B cell (primary cell): Measurements from ENCODE around the gene UBE2O. TPM values are rescaled to one million over a fixed set of nuclear protein-coding genes. Genes with fewer than 3 reads are reported as not detected.

Source experiments
- ATAC-seq: fragments of 200-7000 bp; cut with Tn5 transposase; one replicate; pipeline ENCODE4 v1.10.0; 2021; ENCODE audit warnings: low read depth, mild to moderate bottlenecking, moderate number of reproducible peaks, moderate library complexity
- CTCF ChIA-PET: fragments of 350-600 bp; sonication (Branson Sonifier 250); formaldehyde crosslinking; loops from one replicate; lab custom pipeline; 2021; ENCODE audit warnings: antibody characterized with exemption, inconsistent platforms; lab: Charles Lee
- POLR2A ChIA-PET: fragments of 350-600 bp; sonication (Branson Sonifier 250); formaldehyde crosslinking; loops from one replicate; lab custom pipeline; 2021; ENCODE audit warnings: antibody characterized with exemption; lab: Charles Lee
- DNase-seq: peaks from one replicate; pipeline ENCODE4 v3.0.0; 2013
- H2AFZ ChIP-seq: 2 replicates; pipeline ENCODE4 v1.6.1; 2012; ENCODE audit warnings: mild to moderate bottlenecking, low read depth, low read length; ENCODE audit not compliant: insufficient read depth, poor library complexity, severe bottlenecking
- H3K27ac ChIP-seq, 2 donors: 1 replicate in 1 of 2; 2 replicates in 1 of 2; pipeline ENCODE4 v1.5.1; 2012 to 2013; ENCODE audit warnings: low read length in 2 of 2, mild to moderate bottlenecking in 2 of 2, moderate library complexity in 1 of 2
- H3K27me3 ChIP-seq, 4 experiments: fragments of 200-600 bp in 1 of 4; sonication (generic) in 1 of 4; replicated peaks in 1 of 4; 1 replicate in 2 of 4; 2 replicates in 2 of 4; pipeline versions ENCODE4 v1.6.1 to v1.7.0; 2013 to 2016; ENCODE audit warnings: low read length in 3 of 4, mild to moderate bottlenecking in 2 of 4, mixed read lengths in 1 of 4, moderate library complexity in 1 of 4; ENCODE audit not compliant: insufficient read depth in 4 of 4, control insufficient read depth in 3 of 4; ENCODE audit errors: control extremely low read depth in 1 of 4
- H3K36me3 ChIP-seq, 2 experiments: replicated peaks in 1 of 2; 1 replicate in 1 of 2; 2 replicates in 1 of 2; pipeline versions ENCODE4 v1.6.1 to v1.7.1; 2013; ENCODE audit warnings: low read length in 1 of 2; ENCODE audit not compliant: insufficient read depth in 2 of 2, control insufficient read depth in 1 of 2; ENCODE audit errors: control extremely low read depth in 1 of 2, extremely low read depth in 1 of 2
- H3K4me1 ChIP-seq, 2 donors: fragments of 200-600 bp in 1 of 2; sonication (generic) in 1 of 2; 1 replicate in 1 of 2; 2 replicates in 1 of 2; pipeline versions ENCODE4 v1.5.1 to v1.6.1; 2013 to 2017; ENCODE audit warnings: low read length in 2 of 2; ENCODE audit not compliant: control insufficient read depth in 2 of 2, insufficient read depth in 2 of 2
- H3K4me2 ChIP-seq: replicated peaks from 2 replicates; pipeline ENCODE3; 2012; ENCODE audit warnings: mild to moderate bottlenecking, low read depth, low read length; ENCODE audit not compliant: poor library complexity, severe bottlenecking
- H3K4me3 ChIP-seq, 5 experiments: fragments of 200-600 bp in 1 of 5; sonication (generic) in 1 of 5; 1 replicate in 3 of 5; 2 replicates in 2 of 5; pipeline versions ENCODE4 v1.5.1 to v1.7.0; 2011 to 2016; ENCODE audit warnings: low read length in 4 of 5, mild to moderate bottlenecking in 4 of 5, low read depth in 2 of 5, control low read depth in 1 of 5, moderate library complexity in 1 of 5; ENCODE audit not compliant: insufficient read depth in 1 of 5; ENCODE audit errors: control extremely low read depth in 1 of 5, extremely low read depth in 1 of 5
- H3K79me2 ChIP-seq: fragments of 200-600 bp; sonication (generic); one replicate; pipeline ENCODE4 v1.6.0; 2016; ENCODE audit warnings: low read length; ENCODE audit not compliant: control insufficient read depth, insufficient read depth
- H3K9ac ChIP-seq: fragments of 200-600 bp; sonication (generic); 2 replicates; pipeline ENCODE4 v1.6.1; 2017; ENCODE audit warnings: mild to moderate bottlenecking, low read length, moderate library complexity
- H3K9me3 ChIP-seq, 3 donors: one replicate each; pipeline versions ENCODE4 v1.6.1 to v1.7.1; 2013; ENCODE audit warnings: low read length in 2 of 3; ENCODE audit not compliant: control insufficient read depth in 2 of 3, insufficient read depth in 1 of 3; ENCODE audit errors: control extremely low read depth in 1 of 3
- H4K20me1 ChIP-seq: 2 replicates; pipeline ENCODE4 v1.6.0; 2012; ENCODE audit warnings: mild to moderate bottlenecking, low read length; ENCODE audit not compliant: insufficient read depth, control insufficient read depth, poor library complexity, severe bottlenecking
- H3K27ac Mint-ChIP-seq: one replicate; pipeline ENCODE4 v1.8.0; 2021; ENCODE audit warnings: mixed read lengths
- H3K27me3 Mint-ChIP-seq: one replicate; pipeline ENCODE4 v1.8.0; 2021; ENCODE audit warnings: mixed read lengths
- H3K4me1 Mint-ChIP-seq: one replicate; pipeline ENCODE4 v1.8.0; 2021; ENCODE audit warnings: mixed read lengths
- H3K4me3 Mint-ChIP-seq: one replicate; pipeline ENCODE4 v1.8.0; 2021; ENCODE audit warnings: mixed read lengths
- H3K9me3 Mint-ChIP-seq: one replicate; pipeline ENCODE4 v1.8.0; 2022; ENCODE audit warnings: mixed read lengths; ENCODE audit not compliant: insufficient read depth
- EZH2 ChIP-seq: IDR thresholded peaks from 2 replicates; pipeline ENCODE4 v1.6.1; 2012; ENCODE audit warnings: borderline replicate concordance, low read depth, mild to moderate bottlenecking, moderate library complexity, low read length; ENCODE audit not compliant: insufficient read depth, poor library complexity, severe bottlenecking
- WGBS: methylation state at CpG from one replicate; pipeline ENCODE4 v1.1.5; 2013; ENCODE audit warnings: missing lambda C conversion rate; ENCODE audit not compliant: insufficient coverage; 5-methylcytosine and 5-hydroxymethylcytosine counted together
- intact Hi-C: fragments of 100-400 bp; cut with micrococcal nuclease; formaldehyde crosslinking; loops from one replicate; pipeline ENCODE4 v1.10.0; 2022
- polyA plus RNA-seq: library from polyadenylated mRNA; depleted of rRNA; stranded (reverse); fragments of >200 nt; gene quantifications from 2 replicates; pipeline ENCODE4 v1.2.3, GENCODE V29; 2012
- total RNA-seq, 2 donors: library from RNA; stranded (reverse); fragments of 120-200 nt in 1 of 2; gene quantifications; 1 replicate in 1 of 2; 2 replicates in 1 of 2; pipeline versions ENCODE4 v1.2.3 to v1.2.4, GENCODE V29; 2013 to 2022
- TF ChIP-seq, protein P1 (sequence below): fragments of 200-600 bp; IDR thresholded peaks from one replicate; pipeline ENCODE4 v1.8.0; 2022; ENCODE audit warnings: antibody characterized with exemption, mild to moderate bottlenecking

Gene UBE2O
- total and polyA plus RNA-seq, 2 donors (not counting 1 experiment from before 2014, with no cell fraction given) = 41.3 to 54.0 TPM

DNA sequence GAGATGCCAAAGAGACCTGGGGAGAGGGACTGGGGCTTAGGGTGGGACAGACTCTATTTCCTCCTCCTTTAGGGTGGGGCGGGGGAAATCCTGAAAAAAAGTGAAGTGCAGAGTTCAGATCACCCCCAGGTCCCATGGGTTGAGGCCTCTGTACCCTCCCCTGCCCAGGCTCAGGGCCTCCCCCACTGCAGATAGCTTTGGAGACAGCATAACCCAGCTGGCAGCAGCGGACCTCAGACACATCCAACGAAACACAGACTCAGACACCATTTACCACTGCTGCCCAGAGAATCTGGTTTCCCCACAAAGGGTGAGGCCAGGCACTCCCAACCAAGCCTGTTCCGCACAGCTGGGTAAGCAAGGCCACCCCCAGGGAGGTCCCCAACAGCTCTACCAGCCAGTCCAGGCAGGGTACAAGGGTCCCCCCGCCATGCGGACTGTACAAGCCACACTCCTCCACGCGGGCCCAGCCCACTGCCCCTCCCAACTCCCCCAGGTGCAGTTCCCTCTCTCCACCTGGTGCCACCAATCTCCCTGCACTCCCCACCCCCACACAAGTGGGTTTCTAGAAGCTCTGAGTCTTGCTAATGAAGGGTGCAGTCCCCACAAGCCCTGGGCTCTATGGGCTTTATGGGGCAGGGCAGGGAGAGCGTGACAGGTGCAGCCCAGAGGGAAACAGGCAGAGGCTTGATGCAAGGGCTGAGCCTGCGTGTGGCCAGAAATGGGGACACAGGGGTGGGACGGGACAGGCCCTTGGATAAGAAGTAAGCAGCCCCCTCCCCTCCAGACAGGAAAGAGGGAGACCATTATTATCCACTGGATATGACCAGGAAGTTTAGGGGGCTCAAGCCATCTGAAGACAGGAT lies 39.4 kb upstream of the UBE2O start:
- no peaks in the 10 kb centered on the region for H3K27me3 ChIP-seq
- peaks cover 94% of the 10 kb centered on the region for H3K4me1 Mint-ChIP-seq
- no peaks in the 10 kb centered on the region for H3K27me3 Mint-ChIP-seq
- H3K9me3 ChIP-seq = no peaks in the 10 kb centered on the region
- H3K4me2 ChIP-seq = peak overlapping the region; percentile 82
- ATAC-seq (peak; percentile 42), DNase-seq (peak; percentile 69)
- ChIA-PET CTCF (interaction anchor here (0.6 to 20.8 kb wide), 16 partner anchors 5 to 220 kb away, joined by 3 to 256 read pairs (median 6); partner anchors contain the start of genes AANAT, RHBDF2 and UBE2O), POLR2A (interaction anchor here (0.6 to 23.6 kb wide), 10 partner anchors 6 to 65 kb away, joined by 3 to 478 read pairs (median 6); partner anchors contain the start of genes AANAT and RHBDF2)
- H3K27ac Mint-ChIP-seq = peak overlapping the region; percentile 98
- intact Hi-C loops = loop anchor here (10.0 kb wide), 1 partner anchor 218 kb away; no protein-coding TSS in a partner anchor
- H3K4me3 Mint-ChIP-seq = peak overlapping the region; percentile 89
- H3K27ac ChIP-seq = peak overlapping the region; percentile 75 to 94
- peaks cover 72% of the 10 kb centered on the region for H3K79me2 ChIP-seq
- H3K9ac ChIP-seq = peak overlapping the region; percentile 53
- peaks cover 0 to 28% of the 10 kb centered on the region in 2 experiments for H3K36me3 ChIP-seq
- peak overlapping the region; percentile 16 to 60 (median 50) for H3K4me3 ChIP-seq
- 0% methylated on average over 5 of the region's 11 CpGs for WGBS
- peaks cover 81 to 98% of the 10 kb centered on the region in 2 donors for H3K4me1 ChIP-seq
- H2AFZ ChIP-seq = no peak overlapping the region
- H3K9me3 Mint-ChIP-seq = no peaks in the 10 kb centered on the region
- TF ChIP-seq, protein P1, sequence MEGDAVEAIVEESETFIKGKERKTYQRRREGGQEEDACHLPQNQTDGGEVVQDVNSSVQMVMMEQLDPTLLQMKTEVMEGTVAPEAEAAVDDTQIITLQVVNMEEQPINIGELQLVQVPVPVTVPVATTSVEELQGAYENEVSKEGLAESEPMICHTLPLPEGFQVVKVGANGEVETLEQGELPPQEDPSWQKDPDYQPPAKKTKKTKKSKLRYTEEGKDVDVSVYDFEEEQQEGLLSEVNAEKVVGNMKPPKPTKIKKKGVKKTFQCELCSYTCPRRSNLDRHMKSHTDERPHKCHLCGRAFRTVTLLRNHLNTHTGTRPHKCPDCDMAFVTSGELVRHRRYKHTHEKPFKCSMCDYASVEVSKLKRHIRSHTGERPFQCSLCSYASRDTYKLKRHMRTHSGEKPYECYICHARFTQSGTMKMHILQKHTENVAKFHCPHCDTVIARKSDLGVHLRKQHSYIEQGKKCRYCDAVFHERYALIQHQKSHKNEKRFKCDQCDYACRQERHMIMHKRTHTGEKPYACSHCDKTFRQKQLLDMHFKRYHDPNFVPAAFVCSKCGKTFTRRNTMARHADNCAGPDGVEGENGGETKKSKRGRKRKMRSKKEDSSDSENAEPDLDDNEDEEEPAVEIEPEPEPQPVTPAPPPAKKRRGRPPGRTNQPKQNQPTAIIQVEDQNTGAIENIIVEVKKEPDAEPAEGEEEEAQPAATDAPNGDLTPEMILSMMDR = no peak
- no peak for TF ChIP-seq EZH2
- H4K20me1 ChIP-seq = peaks cover 39% of the 10 kb centered on the region
